Measurements from ENCODE around the gene SMCO4.
"Not testable (repeated sequence)": the region's sequence is repeated elsewhere in the genome, so short reads cannot be mapped to it uniquely, and the experiment has no call there.

The SMCO4 gene

GRCh38 chr11:93476796-93477195 is 66.4 kb downstream of the SMCO4 start:
- no peak for DNase-seq (ENCODE audit: low read depth in 2 of 2)

DNA sequence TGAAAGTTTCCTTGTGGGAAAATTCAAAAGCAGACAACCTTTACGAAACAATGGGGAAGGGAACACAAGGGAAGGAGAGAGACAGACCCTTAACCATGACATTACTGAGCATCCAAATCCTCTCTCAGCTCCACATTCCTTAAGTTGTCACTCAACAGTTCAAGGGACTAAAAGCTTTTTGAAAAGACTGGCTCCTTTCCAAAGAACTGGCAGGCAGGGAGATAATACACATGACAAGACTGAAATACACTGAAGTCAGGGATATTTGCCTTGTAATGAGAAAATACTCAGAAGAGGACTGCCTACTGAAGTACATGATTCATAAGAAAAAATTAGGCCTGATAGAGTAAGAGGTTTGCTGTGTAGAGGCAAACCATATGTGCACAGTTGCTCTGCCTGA is 69.1 kb downstream of the SMCO4 start:
- DNase-seq (ENCODE audit: low read depth in 2 of 2), result no peak

DNA sequence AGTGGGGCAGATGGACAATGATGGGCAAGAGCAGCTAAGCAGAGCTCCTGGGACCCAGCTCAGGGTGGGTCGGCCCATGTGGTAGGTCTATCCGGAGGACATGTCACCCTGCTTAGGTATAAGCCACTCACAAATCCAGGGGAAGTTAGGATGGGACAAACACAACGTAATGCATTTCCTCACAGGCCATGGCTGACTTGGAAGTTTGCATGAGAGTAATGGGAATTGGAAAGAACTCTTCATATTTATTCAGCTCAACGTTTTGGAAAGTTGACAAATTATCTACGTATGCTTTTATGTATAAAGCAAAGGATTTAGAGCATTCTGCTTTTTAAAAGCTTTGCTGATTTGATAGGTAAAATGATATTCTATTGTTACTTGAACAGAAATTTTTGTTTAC is 74.9 kb downstream of the SMCO4 start:
- DNase-seq (ENCODE audit: low read depth in 2 of 2), result no peak

GRCh38 chr11:93467054-93467453 is 76.1 kb downstream of the SMCO4 start:
- DNase-seq (ENCODE audit: low read depth in 2 of 2), result no peak

DNA sequence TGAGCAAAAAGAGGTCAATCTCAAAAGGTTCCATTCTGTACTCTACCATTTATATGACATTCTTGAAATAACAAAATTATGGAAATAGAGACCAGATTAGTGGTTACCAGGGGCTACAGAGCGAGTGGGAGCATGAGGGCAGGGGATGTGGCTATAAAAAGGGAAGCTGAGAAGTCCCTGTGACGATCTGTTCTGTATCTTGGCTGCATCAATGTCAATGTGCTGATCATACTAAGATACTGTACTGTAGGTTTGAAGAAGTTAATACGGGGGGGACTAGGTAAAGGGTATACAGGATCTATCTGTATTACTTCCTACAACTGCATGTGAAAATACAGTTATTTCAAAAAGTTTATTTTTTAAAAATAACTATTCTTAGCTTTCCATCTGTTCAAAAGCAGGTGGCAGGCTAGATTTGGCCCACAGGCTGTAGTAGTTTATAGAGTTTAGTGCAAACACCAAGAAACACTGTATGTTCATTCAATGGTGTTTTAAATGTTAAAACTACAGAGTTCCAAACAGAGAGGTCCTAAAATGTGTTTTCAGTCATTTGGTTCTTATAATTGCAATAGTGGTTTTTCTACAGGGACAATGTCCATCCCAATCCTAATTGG is 78.2 kb downstream of the SMCO4 start:
- DNase-seq (ENCODE audit: low read depth in 2 of 2), result no peak

- DNase-seq (ENCODE audit: low read depth in 2 of 2), result not testable (repeated sequence)
Measured at GRCh38 chr11:93463666-93464065, 79.5 kb downstream of the SMCO4 start.

- no peak for DNase-seq (ENCODE audit: low read depth in 2 of 2)
Measured at GRCh38 chr11:93458286-93458685, 84.9 kb downstream of the SMCO4 start.

DNA sequence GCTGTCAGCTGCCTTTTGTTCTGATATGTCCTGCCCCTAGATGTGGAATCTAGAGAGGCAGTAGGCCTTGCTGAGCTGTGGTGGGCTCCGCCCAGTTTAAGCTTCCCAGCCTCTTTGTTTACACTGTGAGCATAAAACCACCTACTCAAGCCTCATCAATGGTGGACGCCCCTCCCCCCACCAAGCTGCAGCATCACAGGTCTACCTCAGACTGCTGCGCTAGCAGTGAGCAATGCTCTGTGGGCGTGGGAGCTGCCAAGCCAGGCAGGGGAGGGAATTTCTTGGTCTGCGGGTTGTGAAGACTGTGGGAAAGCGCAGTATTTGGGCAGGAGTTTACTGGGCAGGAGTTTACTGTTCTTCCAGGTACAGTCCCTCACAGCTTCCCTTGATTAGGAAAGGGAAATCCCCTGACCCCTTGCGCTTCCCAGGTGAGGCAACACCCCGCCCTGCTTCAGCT is 98.5 kb downstream of the SMCO4 start:
- no peak for DNase-seq (ENCODE audit: low read depth in 2 of 2)

- not testable (repeated sequence) for DNase-seq (ENCODE audit: low read depth in 2 of 2)
Measured at GRCh38 chr11:93443232-93443631, 100.0 kb downstream of the SMCO4 start.

GRCh38 chr11:93432247-93432646 is 110.9 kb downstream of the SMCO4 start:
- DNase-seq (ENCODE audit: low read depth in 2 of 2), result no peak

All from stimulated activated CD4-positive, alpha-beta T cell treated with anti-CD3 and anti-CD28 coated beads, Interleukin-1b, Interleukin-23, amount 100 ng/mL, for 1 hour (primary cell).